Uterus (tissue), 2 donors: ENCODE data around the gene CLUH.

Experiments
- POLR2A ChIP-seq, 2 donors: fragments of 450-650 bp; IDR thresholded peaks; one replicate each; pipeline ENCODE4 v1.6.1; 2016; ENCODE audit warnings: antibody characterized with exemption in 2 of 2, mild to moderate bottlenecking in 1 of 2, moderate library complexity in 1 of 2
- TF ChIP-seq, protein P1 (sequence below), 4 experiments: fragments of 200-600 bp in 2 of 4; fragments of 450-650 bp in 2 of 4; sonication (generic) in 2 of 4; IDR thresholded peaks; one replicate each; pipeline ENCODE4 v1.5.1; 2016 to 2019; ENCODE audit warnings: antibody characterized with exemption in 4 of 4, mild to moderate bottlenecking in 2 of 4, moderate library complexity in 1 of 4

DNA sequence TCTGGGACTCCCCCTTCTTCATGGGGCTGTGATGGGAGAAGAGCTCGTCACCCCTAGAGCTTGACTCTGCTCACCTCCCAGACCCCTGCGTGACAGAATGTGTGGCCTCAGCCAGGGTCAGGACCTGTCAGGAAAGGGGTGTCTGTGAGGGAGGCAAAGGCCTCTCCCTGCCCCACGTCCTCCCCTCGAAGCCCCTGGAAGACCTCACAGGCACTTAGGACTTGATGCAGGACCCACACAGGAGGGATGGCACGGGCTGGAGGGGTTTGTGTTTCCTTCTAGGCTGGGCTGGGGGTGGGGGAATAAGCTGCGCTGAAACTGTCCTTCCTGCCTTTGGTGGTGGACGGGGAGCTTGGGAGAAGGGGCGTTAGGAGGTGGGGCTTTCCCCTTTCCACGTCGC is 11.0 kb upstream of the CLUH start:
- TF ChIP-seq, protein P1, sequence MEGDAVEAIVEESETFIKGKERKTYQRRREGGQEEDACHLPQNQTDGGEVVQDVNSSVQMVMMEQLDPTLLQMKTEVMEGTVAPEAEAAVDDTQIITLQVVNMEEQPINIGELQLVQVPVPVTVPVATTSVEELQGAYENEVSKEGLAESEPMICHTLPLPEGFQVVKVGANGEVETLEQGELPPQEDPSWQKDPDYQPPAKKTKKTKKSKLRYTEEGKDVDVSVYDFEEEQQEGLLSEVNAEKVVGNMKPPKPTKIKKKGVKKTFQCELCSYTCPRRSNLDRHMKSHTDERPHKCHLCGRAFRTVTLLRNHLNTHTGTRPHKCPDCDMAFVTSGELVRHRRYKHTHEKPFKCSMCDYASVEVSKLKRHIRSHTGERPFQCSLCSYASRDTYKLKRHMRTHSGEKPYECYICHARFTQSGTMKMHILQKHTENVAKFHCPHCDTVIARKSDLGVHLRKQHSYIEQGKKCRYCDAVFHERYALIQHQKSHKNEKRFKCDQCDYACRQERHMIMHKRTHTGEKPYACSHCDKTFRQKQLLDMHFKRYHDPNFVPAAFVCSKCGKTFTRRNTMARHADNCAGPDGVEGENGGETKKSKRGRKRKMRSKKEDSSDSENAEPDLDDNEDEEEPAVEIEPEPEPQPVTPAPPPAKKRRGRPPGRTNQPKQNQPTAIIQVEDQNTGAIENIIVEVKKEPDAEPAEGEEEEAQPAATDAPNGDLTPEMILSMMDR (IDR thresholded peaks at IDR 0.05): no peak
- TF ChIP-seq POLR2A (IDR thresholded peaks at IDR 0.05): no peak
